Spinal cord (tissue), 10 donors: ENCODE measurements around the gene ACTR8. TPM values are rescaled to one million over a fixed set of nuclear protein-coding genes. Genes with fewer than 3 reads are reported as not detected.

Experiments used
- DNase-seq, 6 donors: peaks; one replicate each; pipeline versions ENCODE4 v3.0.0 to v3.0.0-alpha.2; 2013 to 2015; ENCODE audit warnings: low spot score in 6 of 6, low read depth in 4 of 6
- H3K27ac ChIP-seq: one replicate; pipeline ENCODE4 v1.5.1; 2013; ENCODE audit warnings: low read depth, low read length, control low read depth
- H3K27me3 ChIP-seq: one replicate; pipeline ENCODE4 v1.6.1; 2013; ENCODE audit warnings: low read length; ENCODE audit not compliant: control insufficient read depth, insufficient read depth
- H3K36me3 ChIP-seq: one replicate; pipeline ENCODE4 v1.6.1; 2013; ENCODE audit warnings: low read length; ENCODE audit not compliant: control insufficient read depth, insufficient read depth
- H3K4me1 ChIP-seq: one replicate; pipeline ENCODE4 v1.6.1; 2013; ENCODE audit warnings: low read length; ENCODE audit not compliant: control insufficient read depth, insufficient read depth
- H3K4me3 ChIP-seq: one replicate; pipeline ENCODE4 v1.5.1; 2013; ENCODE audit warnings: low read depth, low read length, control low read depth
- H3K9me3 ChIP-seq: one replicate; pipeline ENCODE4 v1.6.1; 2013; ENCODE audit warnings: low read length; ENCODE audit not compliant: control insufficient read depth, insufficient read depth
- WGBS: methylation state at CpG from one replicate; pipeline ENCODE4 v1.1.5; 2013; ENCODE audit warnings: missing lambda C conversion rate; ENCODE audit not compliant: insufficient coverage; 5-methylcytosine and 5-hydroxymethylcytosine counted together
- polyA plus RNA-seq, 2 donors: library from polyadenylated mRNA; unstranded; fragments of 120-200 nt; gene quantifications; one replicate each; pipeline ENCODE4 v1.2.1, GENCODE V29; 2013; ENCODE audit not compliant: insufficient read length in 2 of 2
- total RNA-seq, 2 donors: library from RNA; depleted of rRNA in 1 of 2; stranded (reverse); fragments of 120-200 nt in 1 of 2; fragments of >200 nt in 1 of 2; gene quantifications; one replicate each; pipeline versions ENCODE4 v1.2.3 to v1.2.4, GENCODE V29; 2013 to 2014
- donor health status: healthy.

Gene ACTR8
- total and polyA plus RNA-seq, 4 donors: 33.0 to 52.0 (median 43.7) TPM

GRCh38 chr3:53865732-53866499 lies 16.0 kb downstream of the ACTR8 start:
- Histone ChIP-seq H3K4me1 (no peaks in the 10 kb centered on the region), H3K27ac (no peak overlapping the region), H3K36me3 (peaks cover 38% of the 10 kb centered on the region), H3K4me3 (no peak overlapping the region), H3K9me3 (no peaks in the 10 kb centered on the region), H3K27me3 (no peaks in the 10 kb centered on the region)
- 80% methylated on average over 1 of the region's 5 CpGs for WGBS
- DNase-seq: no peak

- Histone ChIP-seq H3K27ac (no peak overlapping the region), H3K36me3 (peaks cover 17% of the 10 kb centered on the region), H3K9me3 (no peaks in the 10 kb centered on the region), H3K4me3 (no peak overlapping the region), H3K27me3 (no peaks in the 10 kb centered on the region), H3K4me1 (no peaks in the 10 kb centered on the region)
- DNase-seq: no peak
- no CpG with 5 or more reads among the region's 1 CpG for WGBS
Observed at GRCh38 chr3:53863145-53863544, 18.8 kb downstream of the ACTR8 start.

- peaks cover 26% of the 10 kb centered on the region for H3K36me3 ChIP-seq
- H3K27me3 ChIP-seq: no peaks in the 10 kb centered on the region
- no peak overlapping the region for H3K4me3 ChIP-seq
- H3K9me3 ChIP-seq: no peaks in the 10 kb centered on the region
- 86% methylated on average over 2 of the region's 3 CpGs for WGBS
- DNase-seq: no peak
- no peak overlapping the region for H3K27ac ChIP-seq
- H3K4me1 ChIP-seq: no peaks in the 10 kb centered on the region
Observed at GRCh38 chr3:53862241-53862640, 19.7 kb downstream of the ACTR8 start.

DNA sequence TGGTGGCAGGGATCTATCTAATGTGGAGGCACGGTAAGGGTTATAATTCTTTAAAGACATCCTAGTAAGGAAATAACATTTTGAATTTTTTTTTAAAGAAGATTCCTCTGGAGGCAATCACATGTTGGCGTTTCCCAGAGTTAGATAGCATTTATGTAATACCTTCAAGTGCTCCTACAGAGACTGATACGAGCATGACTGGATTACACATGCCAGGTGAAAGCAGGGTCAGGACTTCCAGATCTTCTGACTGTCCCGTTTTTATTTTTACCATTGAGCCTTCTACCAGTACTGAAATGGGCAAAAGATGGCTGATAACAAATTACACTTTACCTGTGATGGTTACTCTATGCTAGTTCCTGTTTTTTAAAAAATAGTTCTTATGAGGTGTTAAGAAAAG lies 21.8 kb downstream of the ACTR8 start:
- Histone ChIP-seq H3K9me3 (no peaks in the 10 kb centered on the region), H3K4me3 (no peak overlapping the region), H3K27ac (no peak overlapping the region), H3K36me3 (peaks cover 20% of the 10 kb centered on the region), H3K4me1 (no peaks in the 10 kb centered on the region), H3K27me3 (no peaks in the 10 kb centered on the region)
- WGBS: 50% methylated on average over 2 of the region's 4 CpGs
- DNase-seq: no peak

DNA sequence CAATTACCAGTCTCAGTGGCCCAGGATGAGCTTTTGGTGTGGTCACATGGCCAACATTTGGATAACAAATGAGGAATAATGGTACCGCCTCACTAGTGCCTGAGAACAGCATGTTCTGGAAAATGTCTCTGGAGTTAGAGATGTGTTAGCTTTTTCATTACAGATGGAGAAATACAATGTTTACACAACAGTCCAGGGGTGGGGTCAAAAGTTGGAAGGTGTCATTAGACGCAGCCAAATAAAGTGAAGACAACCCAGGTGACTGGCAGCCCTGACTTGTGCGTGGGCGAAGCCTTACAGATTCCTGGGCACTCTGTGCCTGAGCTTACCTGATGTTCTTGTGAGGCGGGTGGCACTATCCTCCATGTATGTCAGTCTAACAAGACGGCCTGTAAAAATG lies 22.8 kb downstream of the ACTR8 start:
- Histone ChIP-seq H3K4me3 (no peak overlapping the region), H3K4me1 (no peaks in the 10 kb centered on the region), H3K27ac (no peak overlapping the region), H3K27me3 (no peaks in the 10 kb centered on the region), H3K9me3 (no peaks in the 10 kb centered on the region), H3K36me3 (peaks cover 16% of the 10 kb centered on the region)
- no peak for DNase-seq
- 95% methylated on average over 3 of the region's 6 CpGs for WGBS

DNA sequence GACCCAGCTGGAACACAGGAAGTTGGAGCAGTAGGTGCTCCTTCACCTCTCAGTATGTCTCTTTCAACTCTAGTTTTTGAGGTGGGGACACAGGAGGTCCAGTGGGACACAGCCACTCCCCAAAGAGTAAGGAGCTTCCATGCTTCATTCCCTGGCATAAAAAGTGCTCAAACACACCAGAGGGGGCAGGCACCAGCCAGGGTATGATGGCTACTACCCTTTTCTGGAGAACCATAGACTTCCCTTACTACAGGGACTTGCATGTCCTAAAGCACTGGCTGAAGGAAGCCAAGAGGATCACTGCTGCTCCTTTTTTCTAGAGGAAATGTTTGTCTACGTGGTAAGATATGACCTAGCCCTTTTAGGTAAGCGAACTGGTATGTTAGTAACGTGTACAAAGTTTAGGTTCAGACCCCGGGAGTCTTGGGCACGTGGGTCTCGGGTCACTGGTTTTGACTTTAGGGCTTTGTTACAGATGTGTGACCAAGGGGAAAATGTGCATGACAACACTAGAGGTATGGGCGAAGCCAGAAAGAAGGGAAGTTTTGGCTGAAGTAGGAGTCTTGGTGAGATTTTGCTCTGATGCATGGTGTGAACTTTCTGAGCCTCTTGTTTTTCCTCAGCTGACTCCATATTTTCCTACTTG lies 23.7 kb downstream of the ACTR8 start:
- Histone ChIP-seq H3K36me3 (peaks cover 9% of the 10 kb centered on the region), H3K4me3 (no peak overlapping the region), H3K27ac (peak overlapping the region; percentile 34), H3K27me3 (no peaks in the 10 kb centered on the region), H3K4me1 (no peaks in the 10 kb centered on the region), H3K9me3 (no peaks in the 10 kb centered on the region)
- 79% methylated on average over 7 of the region's 7 CpGs for WGBS
- DNase-seq: no peak

GRCh38 chr3:53856964-53857363 lies 25.0 kb downstream of the ACTR8 start:
- DNase-seq: no peak
- H3K4me3 ChIP-seq: no peak overlapping the region
- H3K27me3 ChIP-seq: no peaks in the 10 kb centered on the region
- 95% methylated on average over 2 of the region's 7 CpGs for WGBS
- H3K4me1 ChIP-seq: no peaks in the 10 kb centered on the region
- H3K36me3 ChIP-seq: peaks cover 12% of the 10 kb centered on the region
- no peak overlapping the region for H3K27ac ChIP-seq
- no peaks in the 10 kb centered on the region for H3K9me3 ChIP-seq

DNA sequence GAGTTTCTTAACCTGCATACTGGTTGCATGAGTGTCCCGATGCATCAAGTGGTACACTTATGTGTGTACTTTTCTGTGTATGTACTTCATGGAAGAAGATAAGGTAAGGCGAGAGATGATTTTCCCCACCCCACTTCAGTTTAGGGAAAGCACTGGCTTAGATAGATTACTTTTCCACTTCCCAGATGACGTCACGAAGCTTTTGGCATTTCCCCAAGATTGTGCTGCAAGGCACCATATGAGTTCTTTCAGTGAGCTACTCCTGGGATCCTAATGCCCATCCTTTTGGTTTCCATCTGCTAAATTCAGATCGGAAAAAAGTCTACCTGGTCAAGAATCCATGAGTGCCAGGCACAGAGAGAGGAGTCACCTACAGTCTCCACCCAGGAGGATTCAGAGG lies 31.1 kb downstream of the ACTR8 start:
- 67% methylated on average over 4 of the region's 5 CpGs for WGBS
- Histone ChIP-seq H3K4me3 (no peak overlapping the region), H3K36me3 (peaks cover 2% of the 10 kb centered on the region), H3K27me3 (peaks cover 12% of the 10 kb centered on the region), H3K4me1 (peaks cover 6% of the 10 kb centered on the region), H3K9me3 (no peaks in the 10 kb centered on the region), H3K27ac (no peak overlapping the region)
- peak in 2 of 6 donors; percentile 37 to 40 for DNase-seq

- no peak overlapping the region for H3K27ac ChIP-seq
- no peak overlapping the region for H3K4me3 ChIP-seq
- peak in 1 of 6 donors; percentile 14 for DNase-seq
- peaks cover 15% of the 10 kb centered on the region for H3K4me1 ChIP-seq
- peaks cover 2% of the 10 kb centered on the region for H3K36me3 ChIP-seq
- whole genome bisulfite sequencing: 100% methylated on average over 2 of the region's 7 CpGs
- H3K27me3 ChIP-seq: peaks cover 14% of the 10 kb centered on the region
- H3K9me3 ChIP-seq: no peaks in the 10 kb centered on the region
Observed at GRCh38 chr3:53849916-53850315, 32.0 kb downstream of the ACTR8 start.

DNA sequence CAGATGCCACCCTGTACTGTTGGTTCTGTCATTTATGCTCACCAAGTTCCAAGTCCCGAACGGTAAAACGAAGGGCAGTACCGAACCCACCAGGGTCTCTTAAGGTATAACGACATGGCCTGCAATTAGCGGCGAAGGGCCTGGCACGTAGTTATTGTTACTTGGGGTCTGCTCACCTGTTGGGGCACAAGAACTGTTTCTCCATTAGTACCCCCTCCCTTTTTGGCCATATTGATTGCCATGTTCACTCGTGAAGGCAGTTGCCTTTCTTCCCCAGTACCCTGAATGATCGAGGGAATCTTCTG lies 35.1 kb downstream of the ACTR8 start:
- H3K27ac ChIP-seq: no peak overlapping the region
- 49% methylated on average over 9 of the region's 10 CpGs for WGBS
- no peaks in the 10 kb centered on the region for H3K9me3 ChIP-seq
- peaks cover 43% of the 10 kb centered on the region for H3K4me1 ChIP-seq
- H3K36me3 ChIP-seq: no peaks in the 10 kb centered on the region
- no peak for DNase-seq
- H3K4me3 ChIP-seq: peak overlapping the region; percentile 46
- H3K27me3 ChIP-seq: peaks cover 14% of the 10 kb centered on the region
